B cell (primary cell): ENCODE results near the gene DOCK1. TPM values are rescaled to one million over a fixed set of nuclear protein-coding genes. Genes with fewer than 3 reads are reported as not detected.

ENCODE experiments used
- ATAC-seq: fragments of 200-7000 bp; cut with Tn5 transposase; one replicate; pipeline ENCODE4 v1.10.0; 2021; ENCODE audit warnings: low read depth, mild to moderate bottlenecking, moderate number of reproducible peaks, moderate library complexity
- CTCF ChIA-PET: fragments of 350-600 bp; sonication (Branson Sonifier 250); formaldehyde crosslinking; loops from one replicate; lab custom pipeline; 2021; ENCODE audit warnings: antibody characterized with exemption, inconsistent platforms; lab: Charles Lee
- POLR2A ChIA-PET: fragments of 350-600 bp; sonication (Branson Sonifier 250); formaldehyde crosslinking; loops from one replicate; lab custom pipeline; 2021; ENCODE audit warnings: antibody characterized with exemption; lab: Charles Lee
- DNase-seq: peaks from one replicate; pipeline ENCODE4 v3.0.0; 2013
- H2AFZ ChIP-seq: 2 replicates; pipeline ENCODE4 v1.6.1; 2012; ENCODE audit warnings: mild to moderate bottlenecking, low read depth, low read length; ENCODE audit not compliant: insufficient read depth, poor library complexity, severe bottlenecking
- H3K27ac ChIP-seq, 2 donors: 1 replicate in 1 of 2; 2 replicates in 1 of 2; pipeline ENCODE4 v1.5.1; 2012 to 2013; ENCODE audit warnings: low read length in 2 of 2, mild to moderate bottlenecking in 2 of 2, moderate library complexity in 1 of 2
- H3K27me3 ChIP-seq, 4 experiments: fragments of 200-600 bp in 1 of 4; sonication (generic) in 1 of 4; replicated peaks in 1 of 4; 1 replicate in 2 of 4; 2 replicates in 2 of 4; pipeline versions ENCODE4 v1.6.1 to v1.7.0; 2013 to 2016; ENCODE audit warnings: low read length in 3 of 4, mild to moderate bottlenecking in 2 of 4, mixed read lengths in 1 of 4, moderate library complexity in 1 of 4; ENCODE audit not compliant: insufficient read depth in 4 of 4, control insufficient read depth in 3 of 4; ENCODE audit errors: control extremely low read depth in 1 of 4
- H3K36me3 ChIP-seq, 2 experiments: replicated peaks in 1 of 2; 1 replicate in 1 of 2; 2 replicates in 1 of 2; pipeline versions ENCODE4 v1.6.1 to v1.7.1; 2013; ENCODE audit warnings: low read length in 1 of 2; ENCODE audit not compliant: insufficient read depth in 2 of 2, control insufficient read depth in 1 of 2; ENCODE audit errors: control extremely low read depth in 1 of 2, extremely low read depth in 1 of 2
- H3K4me1 ChIP-seq, 2 donors: fragments of 200-600 bp in 1 of 2; sonication (generic) in 1 of 2; 1 replicate in 1 of 2; 2 replicates in 1 of 2; pipeline versions ENCODE4 v1.5.1 to v1.6.1; 2013 to 2017; ENCODE audit warnings: low read length in 2 of 2; ENCODE audit not compliant: control insufficient read depth in 2 of 2, insufficient read depth in 2 of 2
- H3K4me2 ChIP-seq: replicated peaks from 2 replicates; pipeline ENCODE3; 2012; ENCODE audit warnings: mild to moderate bottlenecking, low read depth, low read length; ENCODE audit not compliant: poor library complexity, severe bottlenecking
- H3K4me3 ChIP-seq, 5 experiments: fragments of 200-600 bp in 1 of 5; sonication (generic) in 1 of 5; 1 replicate in 3 of 5; 2 replicates in 2 of 5; pipeline versions ENCODE4 v1.5.1 to v1.7.0; 2011 to 2016; ENCODE audit warnings: low read length in 4 of 5, mild to moderate bottlenecking in 4 of 5, low read depth in 2 of 5, control low read depth in 1 of 5, moderate library complexity in 1 of 5; ENCODE audit not compliant: insufficient read depth in 1 of 5; ENCODE audit errors: control extremely low read depth in 1 of 5, extremely low read depth in 1 of 5
- H3K79me2 ChIP-seq: fragments of 200-600 bp; sonication (generic); one replicate; pipeline ENCODE4 v1.6.0; 2016; ENCODE audit warnings: low read length; ENCODE audit not compliant: control insufficient read depth, insufficient read depth
- H3K9ac ChIP-seq: fragments of 200-600 bp; sonication (generic); 2 replicates; pipeline ENCODE4 v1.6.1; 2017; ENCODE audit warnings: mild to moderate bottlenecking, low read length, moderate library complexity
- H3K9me3 ChIP-seq, 3 donors: one replicate each; pipeline versions ENCODE4 v1.6.1 to v1.7.1; 2013; ENCODE audit warnings: low read length in 2 of 3; ENCODE audit not compliant: control insufficient read depth in 2 of 3, insufficient read depth in 1 of 3; ENCODE audit errors: control extremely low read depth in 1 of 3
- H4K20me1 ChIP-seq: 2 replicates; pipeline ENCODE4 v1.6.0; 2012; ENCODE audit warnings: mild to moderate bottlenecking, low read length; ENCODE audit not compliant: insufficient read depth, control insufficient read depth, poor library complexity, severe bottlenecking
- H3K27ac Mint-ChIP-seq: one replicate; pipeline ENCODE4 v1.8.0; 2021; ENCODE audit warnings: mixed read lengths
- H3K27me3 Mint-ChIP-seq: one replicate; pipeline ENCODE4 v1.8.0; 2021; ENCODE audit warnings: mixed read lengths
- H3K4me1 Mint-ChIP-seq: one replicate; pipeline ENCODE4 v1.8.0; 2021; ENCODE audit warnings: mixed read lengths
- H3K4me3 Mint-ChIP-seq: one replicate; pipeline ENCODE4 v1.8.0; 2021; ENCODE audit warnings: mixed read lengths
- H3K9me3 Mint-ChIP-seq: one replicate; pipeline ENCODE4 v1.8.0; 2022; ENCODE audit warnings: mixed read lengths; ENCODE audit not compliant: insufficient read depth
- CTCF ChIP-seq: fragments of 200-600 bp; IDR thresholded peaks from one replicate; pipeline ENCODE4 v1.8.0; 2022; ENCODE audit warnings: antibody characterized with exemption, mild to moderate bottlenecking
- EZH2 ChIP-seq: IDR thresholded peaks from 2 replicates; pipeline ENCODE4 v1.6.1; 2012; ENCODE audit warnings: borderline replicate concordance, low read depth, mild to moderate bottlenecking, moderate library complexity, low read length; ENCODE audit not compliant: insufficient read depth, poor library complexity, severe bottlenecking
- WGBS: methylation state at CpG from one replicate; pipeline ENCODE4 v1.1.5; 2013; ENCODE audit warnings: missing lambda C conversion rate; ENCODE audit not compliant: insufficient coverage; 5-methylcytosine and 5-hydroxymethylcytosine counted together
- intact Hi-C: fragments of 100-400 bp; cut with micrococcal nuclease; formaldehyde crosslinking; loops from one replicate; pipeline ENCODE4 v1.10.0; 2022
- polyA plus RNA-seq: library from polyadenylated mRNA; depleted of rRNA; stranded (reverse); fragments of >200 nt; gene quantifications from 2 replicates; pipeline ENCODE4 v1.2.3, GENCODE V29; 2012
- total RNA-seq, 2 donors: library from RNA; stranded (reverse); fragments of 120-200 nt in 1 of 2; gene quantifications; 1 replicate in 1 of 2; 2 replicates in 1 of 2; pipeline versions ENCODE4 v1.2.3 to v1.2.4, GENCODE V29; 2013 to 2022

Gene DOCK1
- total and polyA plus RNA-seq, 2 donors (not counting 1 experiment from before 2014, with no cell fraction given), result not detected

- ATAC-seq (no peak), DNase-seq (no peak)
- Mint-ChIP-seq H3K4me3 (no peak overlapping the region), H3K27ac (no peak overlapping the region), H3K27me3 (no peaks in the 10 kb centered on the region), H3K9me3 (peaks cover 2% of the 10 kb centered on the region), H3K4me1 (no peaks in the 10 kb centered on the region)
- WGBS, result 73% methylated on average over 2 of the region's 2 CpGs
- POLR2A ChIA-PET, result no interaction called here
- no peak overlapping the region for H3K4me2 ChIP-seq
- CTCF ChIA-PET, result no interaction called here
- no peak for TF ChIP-seq CTCF
- TF ChIP-seq EZH2, result no peak
- no peaks in the 10 kb centered on the region for H3K36me3 ChIP-seq
- no peak overlapping the region for H3K27ac ChIP-seq
- H3K27me3 ChIP-seq, result no peaks in the 10 kb centered on the region
- H3K9me3 ChIP-seq, result peaks cover 0 to 6% (median 0%) of the 10 kb centered on the region in 3 donors
- no peaks in the 10 kb centered on the region for H3K79me2 ChIP-seq
- H3K4me1 ChIP-seq, result no peaks in the 10 kb centered on the region
- intact Hi-C loops, result no loop called here
- no peak overlapping the region for H3K9ac ChIP-seq
- no peaks in the 10 kb centered on the region for H4K20me1 ChIP-seq
- H2AFZ ChIP-seq, result no peak overlapping the region
- H3K4me3 ChIP-seq, result no peak overlapping the region
Observed at GRCh38 chr10:127472976-127473375, 567.7 kb downstream of the DOCK1 start.

- no peak for DNase-seq
- POLR2A ChIA-PET, result no interaction called here
- CTCF ChIA-PET, result no interaction called here
- TF ChIP-seq CTCF (no peak), EZH2 (no peak)
- H3K27ac ChIP-seq, result no peak overlapping the region
- H3K4me3 ChIP-seq, result no peak overlapping the region
- Mint-ChIP-seq H3K9me3 (peaks cover 2% of the 10 kb centered on the region), H3K27ac (no peak overlapping the region), H3K27me3 (no peaks in the 10 kb centered on the region), H3K4me1 (no peaks in the 10 kb centered on the region), H3K4me3 (no peak overlapping the region)
- no peaks in the 10 kb centered on the region for H3K27me3 ChIP-seq
- H3K9me3 ChIP-seq, result peaks cover 0 to under 1% (median 0%) of the 10 kb centered on the region in 3 donors
- H3K9ac ChIP-seq, result no peak overlapping the region
- 58% methylated on average over 1 of the region's 2 CpGs for WGBS
- no peaks in the 10 kb centered on the region for H3K4me1 ChIP-seq
- no peak overlapping the region for H3K4me2 ChIP-seq
- no peaks in the 10 kb centered on the region for H3K79me2 ChIP-seq
- H3K36me3 ChIP-seq, result no peaks in the 10 kb centered on the region
- intact Hi-C loops, result no loop called here
- no peak for ATAC-seq
- H2AFZ ChIP-seq, result no peak overlapping the region
- H4K20me1 ChIP-seq, result no peaks in the 10 kb centered on the region
Observed at GRCh38 chr10:127474501-127474900, 569.3 kb downstream of the DOCK1 start.
